B cell (primary cell): ENCODE measurements around the gene RABGAP1L. TPM values are rescaled to one million over a fixed set of nuclear protein-coding genes. Genes with fewer than 3 reads are reported as not detected.

Experiments used
- ATAC-seq: fragments of 200-7000 bp; cut with Tn5 transposase; one replicate; pipeline ENCODE4 v1.10.0; 2021; ENCODE audit warnings: low read depth, mild to moderate bottlenecking, moderate number of reproducible peaks, moderate library complexity
- CTCF ChIA-PET: fragments of 350-600 bp; sonication (Branson Sonifier 250); formaldehyde crosslinking; loops from one replicate; lab custom pipeline; 2021; ENCODE audit warnings: antibody characterized with exemption, inconsistent platforms; lab: Charles Lee
- POLR2A ChIA-PET: fragments of 350-600 bp; sonication (Branson Sonifier 250); formaldehyde crosslinking; loops from one replicate; lab custom pipeline; 2021; ENCODE audit warnings: antibody characterized with exemption; lab: Charles Lee
- DNase-seq: peaks from one replicate; pipeline ENCODE4 v3.0.0; 2013
- H2AFZ ChIP-seq: 2 replicates; pipeline ENCODE4 v1.6.1; 2012; ENCODE audit warnings: mild to moderate bottlenecking, low read depth, low read length; ENCODE audit not compliant: insufficient read depth, poor library complexity, severe bottlenecking
- H3K27ac ChIP-seq, 2 donors: 1 replicate in 1 of 2; 2 replicates in 1 of 2; pipeline ENCODE4 v1.5.1; 2012 to 2013; ENCODE audit warnings: low read length in 2 of 2, mild to moderate bottlenecking in 2 of 2, moderate library complexity in 1 of 2
- H3K27me3 ChIP-seq, 4 experiments: fragments of 200-600 bp in 1 of 4; sonication (generic) in 1 of 4; replicated peaks in 1 of 4; 1 replicate in 2 of 4; 2 replicates in 2 of 4; pipeline versions ENCODE4 v1.6.1 to v1.7.0; 2013 to 2016; ENCODE audit warnings: low read length in 3 of 4, mild to moderate bottlenecking in 2 of 4, mixed read lengths in 1 of 4, moderate library complexity in 1 of 4; ENCODE audit not compliant: insufficient read depth in 4 of 4, control insufficient read depth in 3 of 4; ENCODE audit errors: control extremely low read depth in 1 of 4
- H3K36me3 ChIP-seq, 2 experiments: replicated peaks in 1 of 2; 1 replicate in 1 of 2; 2 replicates in 1 of 2; pipeline versions ENCODE4 v1.6.1 to v1.7.1; 2013; ENCODE audit warnings: low read length in 1 of 2; ENCODE audit not compliant: insufficient read depth in 2 of 2, control insufficient read depth in 1 of 2; ENCODE audit errors: control extremely low read depth in 1 of 2, extremely low read depth in 1 of 2
- H3K4me1 ChIP-seq, 2 donors: fragments of 200-600 bp in 1 of 2; sonication (generic) in 1 of 2; 1 replicate in 1 of 2; 2 replicates in 1 of 2; pipeline versions ENCODE4 v1.5.1 to v1.6.1; 2013 to 2017; ENCODE audit warnings: low read length in 2 of 2; ENCODE audit not compliant: control insufficient read depth in 2 of 2, insufficient read depth in 2 of 2
- H3K4me2 ChIP-seq: replicated peaks from 2 replicates; pipeline ENCODE3; 2012; ENCODE audit warnings: mild to moderate bottlenecking, low read depth, low read length; ENCODE audit not compliant: poor library complexity, severe bottlenecking
- H3K4me3 ChIP-seq, 5 experiments: fragments of 200-600 bp in 1 of 5; sonication (generic) in 1 of 5; 1 replicate in 3 of 5; 2 replicates in 2 of 5; pipeline versions ENCODE4 v1.5.1 to v1.7.0; 2011 to 2016; ENCODE audit warnings: low read length in 4 of 5, mild to moderate bottlenecking in 4 of 5, low read depth in 2 of 5, control low read depth in 1 of 5, moderate library complexity in 1 of 5; ENCODE audit not compliant: insufficient read depth in 1 of 5; ENCODE audit errors: control extremely low read depth in 1 of 5, extremely low read depth in 1 of 5
- H3K79me2 ChIP-seq: fragments of 200-600 bp; sonication (generic); one replicate; pipeline ENCODE4 v1.6.0; 2016; ENCODE audit warnings: low read length; ENCODE audit not compliant: control insufficient read depth, insufficient read depth
- H3K9ac ChIP-seq: fragments of 200-600 bp; sonication (generic); 2 replicates; pipeline ENCODE4 v1.6.1; 2017; ENCODE audit warnings: mild to moderate bottlenecking, low read length, moderate library complexity
- H3K9me3 ChIP-seq, 3 donors: one replicate each; pipeline versions ENCODE4 v1.6.1 to v1.7.1; 2013; ENCODE audit warnings: low read length in 2 of 3; ENCODE audit not compliant: control insufficient read depth in 2 of 3, insufficient read depth in 1 of 3; ENCODE audit errors: control extremely low read depth in 1 of 3
- H4K20me1 ChIP-seq: 2 replicates; pipeline ENCODE4 v1.6.0; 2012; ENCODE audit warnings: mild to moderate bottlenecking, low read length; ENCODE audit not compliant: insufficient read depth, control insufficient read depth, poor library complexity, severe bottlenecking
- H3K27ac Mint-ChIP-seq: one replicate; pipeline ENCODE4 v1.8.0; 2021; ENCODE audit warnings: mixed read lengths
- H3K27me3 Mint-ChIP-seq: one replicate; pipeline ENCODE4 v1.8.0; 2021; ENCODE audit warnings: mixed read lengths
- H3K4me1 Mint-ChIP-seq: one replicate; pipeline ENCODE4 v1.8.0; 2021; ENCODE audit warnings: mixed read lengths
- H3K4me3 Mint-ChIP-seq: one replicate; pipeline ENCODE4 v1.8.0; 2021; ENCODE audit warnings: mixed read lengths
- H3K9me3 Mint-ChIP-seq: one replicate; pipeline ENCODE4 v1.8.0; 2022; ENCODE audit warnings: mixed read lengths; ENCODE audit not compliant: insufficient read depth
- EZH2 ChIP-seq: IDR thresholded peaks from 2 replicates; pipeline ENCODE4 v1.6.1; 2012; ENCODE audit warnings: borderline replicate concordance, low read depth, mild to moderate bottlenecking, moderate library complexity, low read length; ENCODE audit not compliant: insufficient read depth, poor library complexity, severe bottlenecking
- WGBS: methylation state at CpG from one replicate; pipeline ENCODE4 v1.1.5; 2013; ENCODE audit warnings: missing lambda C conversion rate; ENCODE audit not compliant: insufficient coverage; 5-methylcytosine and 5-hydroxymethylcytosine counted together
- intact Hi-C: fragments of 100-400 bp; cut with micrococcal nuclease; formaldehyde crosslinking; loops from one replicate; pipeline ENCODE4 v1.10.0; 2022
- polyA plus RNA-seq: library from polyadenylated mRNA; depleted of rRNA; stranded (reverse); fragments of >200 nt; gene quantifications from 2 replicates; pipeline ENCODE4 v1.2.3, GENCODE V29; 2012
- total RNA-seq, 2 donors: library from RNA; stranded (reverse); fragments of 120-200 nt in 1 of 2; gene quantifications; 1 replicate in 1 of 2; 2 replicates in 1 of 2; pipeline versions ENCODE4 v1.2.3 to v1.2.4, GENCODE V29; 2013 to 2022
- TF ChIP-seq, protein P1 (sequence below): fragments of 200-600 bp; IDR thresholded peaks from one replicate; pipeline ENCODE4 v1.8.0; 2022; ENCODE audit warnings: antibody characterized with exemption, mild to moderate bottlenecking

RABGAP1L gene
- total and polyA plus RNA-seq, 2 donors (not counting 1 experiment from before 2014, with no cell fraction given), result 34.9 to 159 TPM

DNA sequence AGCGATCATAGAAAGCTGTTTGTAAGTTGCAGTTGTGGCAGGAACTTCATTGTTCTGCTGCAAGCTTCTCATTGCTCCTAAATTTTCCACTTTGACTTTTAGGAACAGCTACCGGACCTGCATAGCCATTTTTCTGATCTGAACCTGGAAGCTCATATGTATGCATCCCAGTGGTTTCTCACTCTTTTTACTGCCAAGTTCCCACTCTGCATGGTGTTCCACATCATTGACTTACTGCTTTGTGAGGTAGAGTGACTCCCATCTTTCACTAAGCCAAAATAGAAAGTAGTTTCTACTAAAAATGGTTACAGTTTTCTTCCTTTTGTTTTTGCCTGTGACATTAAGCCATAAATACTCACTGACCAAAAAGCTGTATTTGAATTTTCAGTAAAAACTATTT is 542.7 kb downstream of the RABGAP1L start:
- H3K79me2 ChIP-seq, result no peaks in the 10 kb centered on the region
- DNase-seq, result no peak
- no peak for TF ChIP-seq EZH2
- TF ChIP-seq, protein P1, sequence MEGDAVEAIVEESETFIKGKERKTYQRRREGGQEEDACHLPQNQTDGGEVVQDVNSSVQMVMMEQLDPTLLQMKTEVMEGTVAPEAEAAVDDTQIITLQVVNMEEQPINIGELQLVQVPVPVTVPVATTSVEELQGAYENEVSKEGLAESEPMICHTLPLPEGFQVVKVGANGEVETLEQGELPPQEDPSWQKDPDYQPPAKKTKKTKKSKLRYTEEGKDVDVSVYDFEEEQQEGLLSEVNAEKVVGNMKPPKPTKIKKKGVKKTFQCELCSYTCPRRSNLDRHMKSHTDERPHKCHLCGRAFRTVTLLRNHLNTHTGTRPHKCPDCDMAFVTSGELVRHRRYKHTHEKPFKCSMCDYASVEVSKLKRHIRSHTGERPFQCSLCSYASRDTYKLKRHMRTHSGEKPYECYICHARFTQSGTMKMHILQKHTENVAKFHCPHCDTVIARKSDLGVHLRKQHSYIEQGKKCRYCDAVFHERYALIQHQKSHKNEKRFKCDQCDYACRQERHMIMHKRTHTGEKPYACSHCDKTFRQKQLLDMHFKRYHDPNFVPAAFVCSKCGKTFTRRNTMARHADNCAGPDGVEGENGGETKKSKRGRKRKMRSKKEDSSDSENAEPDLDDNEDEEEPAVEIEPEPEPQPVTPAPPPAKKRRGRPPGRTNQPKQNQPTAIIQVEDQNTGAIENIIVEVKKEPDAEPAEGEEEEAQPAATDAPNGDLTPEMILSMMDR, result no peak
- H3K4me3 Mint-ChIP-seq, result no peak overlapping the region
- ChIA-PET POLR2A (no interaction called here), CTCF (no interaction called here)
- H3K9ac ChIP-seq, result no peak overlapping the region
- intact Hi-C loops, result no loop called here
- no peaks in the 10 kb centered on the region for H3K9me3 Mint-ChIP-seq
- H4K20me1 ChIP-seq, result no peaks in the 10 kb centered on the region
- no peak overlapping the region for H3K27ac Mint-ChIP-seq
- no peak overlapping the region for H3K27ac ChIP-seq
- no peak overlapping the region for H3K4me2 ChIP-seq
- 100% methylated on average over 1 of the region's 2 CpGs for WGBS
- no peak for ATAC-seq
- no peak overlapping the region for H3K4me3 ChIP-seq
- H3K4me1 ChIP-seq, result peaks cover 0 to 4% of the 10 kb centered on the region in 2 donors
- peaks cover 0 to 11% of the 10 kb centered on the region in 2 experiments for H3K36me3 ChIP-seq
- no peaks in the 10 kb centered on the region for H3K27me3 Mint-ChIP-seq
- H3K9me3 ChIP-seq, result no peaks in the 10 kb centered on the region
- no peak overlapping the region for H2AFZ ChIP-seq
- no peaks in the 10 kb centered on the region for H3K27me3 ChIP-seq
- peaks cover 6% of the 10 kb centered on the region for H3K4me1 Mint-ChIP-seq

DNA sequence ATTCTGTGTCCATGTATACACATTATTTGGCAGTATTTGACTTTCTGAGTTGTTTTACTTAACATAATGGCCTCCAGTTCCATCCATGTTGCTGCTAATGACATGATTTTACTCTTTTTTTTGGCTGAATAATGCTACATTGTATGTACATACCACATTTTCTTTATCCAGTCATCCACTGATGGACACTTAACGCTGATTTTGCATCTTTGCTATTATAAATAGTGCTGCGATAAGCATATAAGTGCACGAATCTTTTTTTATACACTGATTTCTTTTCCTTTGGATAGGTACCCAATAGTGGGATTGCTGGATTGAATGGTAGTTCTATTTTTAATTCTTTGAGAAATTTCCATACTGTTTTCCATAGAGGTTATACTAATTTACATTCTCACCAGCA is 544.0 kb downstream of the RABGAP1L start:
- Histone ChIP-seq H3K4me3 (no peak overlapping the region), H3K4me1 (peaks cover 0 to 4% of the 10 kb centered on the region in 2 donors), H3K9ac (no peak overlapping the region), H3K4me2 (no peak overlapping the region), H3K27ac (no peak overlapping the region), H3K36me3 (peaks cover 0 to 14% of the 10 kb centered on the region in 2 experiments), H4K20me1 (no peaks in the 10 kb centered on the region), H3K27me3 (no peaks in the 10 kb centered on the region), H3K79me2 (no peaks in the 10 kb centered on the region), H2AFZ (no peak overlapping the region), H3K9me3 (peaks cover 0 to 1% (median 0%) of the 10 kb centered on the region in 3 donors)
- H3K27me3 Mint-ChIP-seq, result no peaks in the 10 kb centered on the region
- ATAC-seq (no peak), DNase-seq (no peak)
- H3K4me3 Mint-ChIP-seq, result no peak overlapping the region
- WGBS, result no CpG with 5 or more reads among the region's 3 CpGs
- POLR2A ChIA-PET, result no interaction called here
- intact Hi-C loops, result no loop called here
- peaks cover 6% of the 10 kb centered on the region for H3K4me1 Mint-ChIP-seq
- no peak overlapping the region for H3K27ac Mint-ChIP-seq
- H3K9me3 Mint-ChIP-seq, result no peaks in the 10 kb centered on the region
- CTCF ChIA-PET, result no interaction called here
- TF ChIP-seq, protein P1, result no peak
- TF ChIP-seq EZH2, result no peak
